ENCODE measurements around the gene FBXW10. TPM values are rescaled to one million over a fixed set of nuclear protein-coding genes. Genes with fewer than 3 reads are reported as not detected.
A peak's percentile ranks its signal among the peaks of the same experiment; 100 is the strongest.
"Not testable (repeated sequence)": the region's sequence is repeated elsewhere in the genome, so short reads cannot be mapped to it uniquely, and the experiment has no call there.

Gene FBXW10, protein sequence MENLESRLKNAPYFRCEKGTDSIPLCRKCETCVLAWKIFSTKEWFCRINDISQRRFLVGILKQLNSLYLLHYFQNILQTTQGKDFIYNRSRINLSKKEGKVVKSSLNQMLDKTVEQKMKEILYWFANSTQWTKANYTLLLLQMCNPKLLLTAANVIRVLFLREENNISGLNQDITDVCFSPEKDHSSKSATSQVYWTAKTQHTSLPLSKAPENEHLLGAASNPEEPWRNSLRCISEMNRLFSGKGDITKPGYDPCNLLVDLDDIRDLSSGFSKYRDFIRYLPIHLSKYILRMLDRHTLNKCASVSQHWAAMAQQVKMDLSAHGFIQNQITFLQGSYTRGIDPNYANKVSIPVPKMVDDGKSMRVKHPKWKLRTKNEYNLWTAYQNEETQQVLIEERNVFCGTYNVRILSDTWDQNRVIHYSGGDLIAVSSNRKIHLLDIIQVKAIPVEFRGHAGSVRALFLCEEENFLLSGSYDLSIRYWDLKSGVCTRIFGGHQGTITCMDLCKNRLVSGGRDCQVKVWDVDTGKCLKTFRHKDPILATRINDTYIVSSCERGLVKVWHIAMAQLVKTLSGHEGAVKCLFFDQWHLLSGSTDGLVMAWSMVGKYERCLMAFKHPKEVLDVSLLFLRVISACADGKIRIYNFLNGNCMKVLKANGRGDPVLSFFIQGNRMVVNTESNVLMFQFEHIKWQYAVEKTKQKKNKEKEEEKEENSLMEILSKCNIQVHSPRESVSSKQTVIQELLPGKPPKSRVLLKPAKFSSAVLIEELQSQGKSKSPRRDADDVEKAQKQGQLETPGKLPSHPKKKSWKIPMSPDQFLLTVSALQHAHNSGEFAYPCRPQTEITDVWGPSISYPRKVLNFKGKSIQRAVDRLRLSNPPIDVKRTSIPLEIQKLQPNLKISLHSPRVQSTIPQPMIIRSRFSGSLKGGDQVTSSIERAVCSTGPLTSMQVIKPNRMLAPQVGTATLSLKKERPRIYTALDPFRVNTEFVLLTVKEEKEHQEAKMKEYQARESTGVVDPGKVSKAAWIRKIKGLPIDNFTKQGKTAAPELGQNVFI
- under 1 TPM in 2 of 6 experiments, not detected in 4; 0.05 to 0.07 TPM for total RNA-seq (2021; fragmentation: NEBNext Ultra II Directional; extraction: Animal tissue kit (Norgen Biotek cat#: 25700))
- long read RNA-seq: 0 reads

DNA sequence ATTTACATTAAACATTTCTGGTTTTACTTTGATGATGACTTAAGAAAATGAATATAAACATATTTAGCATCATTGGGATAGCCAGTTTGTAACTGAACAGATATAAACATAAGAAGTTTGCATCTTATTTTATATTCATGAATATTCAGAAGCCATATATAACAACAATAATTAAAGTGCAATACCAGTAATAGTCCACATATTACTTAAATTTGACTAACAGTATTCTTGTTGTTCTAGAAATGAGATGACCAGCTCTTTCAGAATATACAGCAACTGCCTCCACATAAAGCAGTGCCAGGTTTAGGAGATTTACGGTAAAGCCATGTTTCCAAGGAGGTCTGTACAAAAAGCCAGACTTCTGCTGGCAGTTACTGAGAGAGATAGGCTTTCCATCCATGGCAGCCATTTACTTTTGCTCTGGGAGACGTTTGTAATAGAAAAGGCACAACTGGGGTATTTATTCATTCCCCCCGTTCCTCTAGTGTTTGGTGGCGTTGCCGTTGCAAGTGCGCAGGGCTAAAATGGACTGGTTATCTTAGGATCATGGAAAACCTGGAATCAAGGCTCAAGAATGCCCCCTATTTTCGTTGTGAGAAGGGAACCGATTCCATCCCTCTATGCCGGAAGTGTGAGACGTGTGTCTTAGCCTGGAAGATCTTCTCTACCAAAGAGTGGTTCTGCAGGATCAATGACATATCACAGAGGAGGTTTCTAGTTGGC is at the start of gene FBXW10:
FBXW10 (plus strand) TSS at position 356 of the 723 bp plus-strand sequence; CDS start at position 547, 191 bp downstream.
- Mint-ChIP-seq H3K27ac (peak within 1 kb of the TSS; percentile 31; the same call in 1 of the 2 replicates), H3K4me3 (peak within 1 kb of the TSS; percentile 69)
- H3K36me3 Mint-ChIP-seq (ENCODE audit: low read depth); H3K27me3 Mint-ChIP-seq (ENCODE audit: insufficient read depth); H3K9me3 Mint-ChIP-seq; H3K4me1 Mint-ChIP-seq (ENCODE audit: low read depth); DNase-seq: not testable (repeated sequence)

DNA sequence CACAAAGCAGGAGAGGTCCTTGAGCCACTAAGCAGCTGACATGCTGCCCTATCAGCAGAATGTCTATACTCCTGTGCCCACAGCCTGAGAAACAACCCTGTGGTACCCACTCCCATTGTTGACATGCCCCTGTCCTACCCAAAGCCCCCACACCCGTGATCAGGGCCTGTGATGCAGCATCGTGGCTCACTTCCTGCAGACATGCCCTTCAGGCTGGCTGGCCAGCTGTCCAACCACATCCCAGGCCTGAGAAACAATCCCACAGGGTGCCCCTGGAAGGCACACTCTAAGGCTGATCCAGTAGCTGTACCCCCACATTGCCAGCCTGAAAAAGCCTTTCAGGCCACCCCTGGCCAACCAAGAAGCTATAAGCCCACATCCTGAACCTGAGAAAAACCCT is 48.7 kb upstream of the FBXW10 start:
- H3K4me3 Mint-ChIP-seq; H3K27ac Mint-ChIP-seq; H3K27me3 Mint-ChIP-seq (ENCODE audit: insufficient read depth); H3K4me1 Mint-ChIP-seq (ENCODE audit: low read depth); DNase-seq; H3K9me3 Mint-ChIP-seq; H3K36me3 Mint-ChIP-seq (ENCODE audit: low read depth): not testable (repeated sequence)

DNA sequence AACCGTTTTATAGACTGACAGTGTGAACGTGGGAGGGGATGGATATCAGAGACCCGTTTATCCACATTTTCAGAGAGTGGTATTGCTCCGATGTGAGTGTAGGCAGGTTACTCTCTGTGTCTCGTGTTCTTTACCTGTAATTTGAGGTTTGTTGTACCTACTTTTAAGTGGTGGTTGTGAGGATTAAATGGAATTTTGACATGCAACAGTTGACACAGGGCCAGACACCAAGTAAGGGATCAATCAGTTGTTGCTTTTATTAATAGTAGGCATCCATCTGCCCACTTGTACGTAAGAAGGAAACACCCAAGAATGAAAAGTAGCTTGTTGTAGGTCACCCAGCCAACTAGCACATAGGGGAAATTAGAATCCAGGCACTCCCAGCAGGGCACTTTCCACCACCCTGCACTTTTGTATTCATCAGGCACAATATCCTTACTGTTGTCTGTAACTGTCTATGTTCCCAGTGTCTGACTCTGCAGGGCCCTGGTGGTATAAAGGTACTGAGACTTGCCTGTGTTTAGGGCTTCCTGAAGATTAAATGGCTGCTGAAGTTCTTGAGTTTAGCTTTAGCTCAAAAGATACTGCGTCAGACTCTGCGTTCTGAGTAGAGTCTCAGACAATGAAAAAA is 45.3 kb upstream of the FBXW10 start:
- peak overlapping the region; percentile 68 for H3K27ac Mint-ChIP-seq
- H3K4me1 Mint-ChIP-seq (ENCODE audit: low read depth); H3K36me3 Mint-ChIP-seq (ENCODE audit: low read depth); H3K27me3 Mint-ChIP-seq (ENCODE audit: insufficient read depth); H3K9me3 Mint-ChIP-seq; DNase-seq: not testable (repeated sequence)
- H3K4me3 Mint-ChIP-seq: peak overlapping the region; percentile 93

DNA sequence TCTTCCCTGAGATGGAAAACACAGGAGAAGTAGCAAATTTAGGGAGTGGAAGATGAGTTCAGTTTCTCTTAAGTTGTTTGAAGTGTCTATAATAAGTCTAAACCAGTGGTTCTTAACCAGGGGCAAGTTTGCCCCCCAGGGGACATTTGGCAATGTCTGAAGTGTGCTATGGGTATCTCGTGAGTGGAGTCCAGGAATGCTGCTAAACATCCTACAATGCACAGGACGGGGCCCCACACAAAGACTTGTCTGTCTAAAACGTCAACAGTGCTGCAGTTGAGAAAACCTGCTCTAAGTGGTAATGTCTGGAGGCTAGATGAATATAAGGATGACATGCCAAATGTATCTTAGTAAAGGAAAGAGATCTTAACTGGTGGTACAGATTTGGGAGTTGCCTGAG is 37.9 kb upstream of the FBXW10 start:
- not testable (repeated sequence) for H3K9me3 Mint-ChIP-seq; H3K27ac Mint-ChIP-seq; H3K4me1 Mint-ChIP-seq (ENCODE audit: low read depth); DNase-seq; H3K27me3 Mint-ChIP-seq (ENCODE audit: insufficient read depth); H3K36me3 Mint-ChIP-seq (ENCODE audit: low read depth); H3K4me3 Mint-ChIP-seq

DNA sequence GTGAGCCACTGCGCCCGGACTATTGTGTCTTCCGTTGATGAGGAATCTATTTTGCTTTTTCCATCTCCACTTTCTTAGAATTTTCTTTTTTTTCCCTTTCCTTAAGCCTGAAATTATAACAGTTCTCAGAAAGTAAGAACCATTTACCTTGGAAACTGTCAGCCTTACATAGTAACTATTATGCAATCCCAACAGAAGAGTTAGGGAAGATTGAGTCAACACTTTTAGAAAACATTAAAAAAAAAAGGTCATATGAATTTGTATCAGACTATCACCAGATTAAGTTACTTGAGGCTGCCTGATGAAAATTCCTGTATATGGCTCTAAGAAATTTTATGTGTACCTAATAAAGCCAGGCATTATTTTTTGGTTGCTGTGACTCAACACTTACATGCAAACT is 35.6 kb upstream of the FBXW10 start:
- not testable (repeated sequence) for H3K36me3 Mint-ChIP-seq (ENCODE audit: low read depth); H3K4me3 Mint-ChIP-seq; DNase-seq; H3K9me3 Mint-ChIP-seq; H3K27me3 Mint-ChIP-seq (ENCODE audit: insufficient read depth); H3K27ac Mint-ChIP-seq; H3K4me1 Mint-ChIP-seq (ENCODE audit: low read depth)

DNA sequence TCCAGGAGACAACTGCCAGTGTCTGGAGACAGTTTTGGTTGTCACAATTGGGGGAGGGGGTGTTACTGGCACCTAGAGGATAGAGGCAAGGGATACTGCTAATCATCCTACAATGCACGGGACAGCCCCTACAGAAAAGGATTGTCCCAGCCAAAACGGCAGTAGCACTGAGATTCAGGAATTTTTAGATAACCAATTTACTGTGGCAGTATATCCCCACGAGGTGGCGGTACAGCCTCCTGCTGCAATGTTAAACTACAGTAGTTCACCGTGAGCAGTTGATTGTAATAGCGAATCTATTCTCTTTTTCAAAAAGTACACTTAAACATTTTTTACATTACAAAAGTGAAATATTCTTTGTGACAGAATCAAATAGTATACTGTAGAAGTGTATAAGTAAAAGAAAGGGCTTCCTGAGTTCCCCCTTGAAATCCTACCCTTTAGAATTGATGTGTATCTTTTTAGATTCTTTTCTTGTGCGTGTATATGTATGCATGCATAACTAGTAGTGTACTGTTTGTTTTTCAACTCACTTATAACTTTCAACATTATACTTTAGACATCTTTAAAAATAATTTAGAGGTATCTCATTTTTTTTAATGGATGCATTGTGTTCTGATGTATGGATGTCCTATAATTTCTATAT is 31.4 kb upstream of the FBXW10 start:
- TF ChIP-seq, protein P1, sequence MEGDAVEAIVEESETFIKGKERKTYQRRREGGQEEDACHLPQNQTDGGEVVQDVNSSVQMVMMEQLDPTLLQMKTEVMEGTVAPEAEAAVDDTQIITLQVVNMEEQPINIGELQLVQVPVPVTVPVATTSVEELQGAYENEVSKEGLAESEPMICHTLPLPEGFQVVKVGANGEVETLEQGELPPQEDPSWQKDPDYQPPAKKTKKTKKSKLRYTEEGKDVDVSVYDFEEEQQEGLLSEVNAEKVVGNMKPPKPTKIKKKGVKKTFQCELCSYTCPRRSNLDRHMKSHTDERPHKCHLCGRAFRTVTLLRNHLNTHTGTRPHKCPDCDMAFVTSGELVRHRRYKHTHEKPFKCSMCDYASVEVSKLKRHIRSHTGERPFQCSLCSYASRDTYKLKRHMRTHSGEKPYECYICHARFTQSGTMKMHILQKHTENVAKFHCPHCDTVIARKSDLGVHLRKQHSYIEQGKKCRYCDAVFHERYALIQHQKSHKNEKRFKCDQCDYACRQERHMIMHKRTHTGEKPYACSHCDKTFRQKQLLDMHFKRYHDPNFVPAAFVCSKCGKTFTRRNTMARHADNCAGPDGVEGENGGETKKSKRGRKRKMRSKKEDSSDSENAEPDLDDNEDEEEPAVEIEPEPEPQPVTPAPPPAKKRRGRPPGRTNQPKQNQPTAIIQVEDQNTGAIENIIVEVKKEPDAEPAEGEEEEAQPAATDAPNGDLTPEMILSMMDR (IDR thresholded peaks at IDR 0.05): peak; percentile 80
- not testable (repeated sequence) for H3K27me3 Mint-ChIP-seq (ENCODE audit: insufficient read depth); H3K9me3 Mint-ChIP-seq; H3K4me1 Mint-ChIP-seq (ENCODE audit: low read depth); H3K36me3 Mint-ChIP-seq (ENCODE audit: low read depth); H3K4me3 Mint-ChIP-seq; H3K27ac Mint-ChIP-seq
- DNase-seq: peak; percentile 52

DNA sequence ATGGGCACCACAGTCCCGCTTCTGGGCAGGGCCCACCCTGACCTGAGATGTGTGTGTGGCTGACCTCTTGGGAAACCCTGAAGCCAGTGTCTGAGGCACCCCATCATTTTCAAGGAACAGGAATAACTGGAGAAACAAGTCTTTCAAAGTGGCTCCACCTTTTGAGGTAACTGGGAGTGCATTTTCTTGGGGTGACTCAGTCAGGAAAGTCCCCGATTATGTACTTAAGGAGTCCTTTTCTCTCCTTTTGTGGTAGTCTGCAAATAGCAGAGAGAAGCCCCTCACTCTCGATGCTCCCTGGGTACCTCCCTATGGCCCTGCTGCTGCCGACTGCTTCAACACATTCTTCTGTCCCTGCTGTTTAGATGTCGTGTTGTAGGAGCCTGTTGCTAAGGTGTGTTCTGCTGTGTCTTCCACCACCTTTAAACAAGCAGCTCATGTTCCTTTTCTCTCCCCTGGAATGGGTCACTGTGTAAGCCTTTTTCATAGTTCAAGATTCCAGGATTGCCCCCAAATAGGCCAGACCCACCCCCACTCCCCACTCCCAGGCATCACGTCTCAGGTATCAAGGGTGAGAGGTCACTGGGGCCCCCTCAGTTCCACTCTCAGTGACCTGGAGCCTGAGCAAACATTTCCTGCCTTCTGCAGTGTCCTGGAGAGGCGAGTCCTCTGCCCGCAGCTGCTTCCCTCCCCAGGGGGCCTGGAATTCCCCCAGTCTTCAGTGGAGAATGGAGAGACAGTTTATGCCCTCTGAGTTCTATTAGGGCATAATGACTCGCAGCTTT is 25.0 kb upstream of the FBXW10 start:
- peaks cover 33% of the 10 kb centered on the region for H3K4me1 Mint-ChIP-seq (ENCODE audit: low read depth)
- H3K27ac Mint-ChIP-seq: peak overlapping the region; percentile 66
- H3K36me3 Mint-ChIP-seq (ENCODE audit: low read depth); DNase-seq; H3K27me3 Mint-ChIP-seq (ENCODE audit: insufficient read depth); H3K9me3 Mint-ChIP-seq: not testable (repeated sequence)
- peak overlapping the region; percentile 4; the same call in 1 of the 2 replicates for H3K4me3 Mint-ChIP-seq

DNA sequence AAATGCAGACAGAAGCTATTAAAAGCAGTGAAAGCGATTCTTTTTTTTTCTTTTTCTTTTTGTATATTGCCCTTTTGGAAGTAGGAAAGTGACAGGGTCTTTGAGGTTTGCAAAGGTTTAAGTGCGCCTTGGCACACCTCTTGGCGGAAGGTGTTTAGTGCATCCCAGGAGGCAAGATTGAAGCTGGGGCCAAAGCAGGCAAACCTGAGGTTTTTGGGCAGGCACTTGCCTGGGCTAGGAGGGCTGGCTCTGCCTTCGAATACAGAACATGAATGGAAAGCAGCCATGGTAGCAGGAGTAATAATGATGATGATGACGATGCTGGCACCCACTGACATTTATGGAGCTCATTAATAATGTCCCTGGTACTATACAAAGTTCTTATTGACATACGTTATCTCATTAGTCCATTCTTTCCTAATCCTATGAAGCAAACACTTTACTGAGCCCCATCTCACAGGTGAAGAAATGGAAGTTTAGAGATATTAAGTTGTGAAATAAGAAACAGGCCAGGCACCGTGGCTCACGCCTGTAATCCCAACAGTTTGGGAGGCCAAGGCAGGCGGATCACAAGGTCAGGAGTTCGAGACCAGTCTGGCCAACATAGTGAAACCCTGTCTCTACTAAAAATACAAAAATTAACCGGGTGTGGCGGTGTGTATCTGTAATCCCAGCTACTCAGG is 24.3 kb upstream of the FBXW10 start:
- Mint-ChIP-seq H3K4me3 (peak overlapping the region; percentile 4; the same call in 1 of the 2 replicates), H3K4me1 (ENCODE audit: low read depth) (peaks cover 34% of the 10 kb centered on the region), H3K27ac (peak overlapping the region; percentile 66)
- DNase-seq; H3K27me3 Mint-ChIP-seq (ENCODE audit: insufficient read depth); H3K9me3 Mint-ChIP-seq; H3K36me3 Mint-ChIP-seq (ENCODE audit: low read depth): not testable (repeated sequence)

DNA sequence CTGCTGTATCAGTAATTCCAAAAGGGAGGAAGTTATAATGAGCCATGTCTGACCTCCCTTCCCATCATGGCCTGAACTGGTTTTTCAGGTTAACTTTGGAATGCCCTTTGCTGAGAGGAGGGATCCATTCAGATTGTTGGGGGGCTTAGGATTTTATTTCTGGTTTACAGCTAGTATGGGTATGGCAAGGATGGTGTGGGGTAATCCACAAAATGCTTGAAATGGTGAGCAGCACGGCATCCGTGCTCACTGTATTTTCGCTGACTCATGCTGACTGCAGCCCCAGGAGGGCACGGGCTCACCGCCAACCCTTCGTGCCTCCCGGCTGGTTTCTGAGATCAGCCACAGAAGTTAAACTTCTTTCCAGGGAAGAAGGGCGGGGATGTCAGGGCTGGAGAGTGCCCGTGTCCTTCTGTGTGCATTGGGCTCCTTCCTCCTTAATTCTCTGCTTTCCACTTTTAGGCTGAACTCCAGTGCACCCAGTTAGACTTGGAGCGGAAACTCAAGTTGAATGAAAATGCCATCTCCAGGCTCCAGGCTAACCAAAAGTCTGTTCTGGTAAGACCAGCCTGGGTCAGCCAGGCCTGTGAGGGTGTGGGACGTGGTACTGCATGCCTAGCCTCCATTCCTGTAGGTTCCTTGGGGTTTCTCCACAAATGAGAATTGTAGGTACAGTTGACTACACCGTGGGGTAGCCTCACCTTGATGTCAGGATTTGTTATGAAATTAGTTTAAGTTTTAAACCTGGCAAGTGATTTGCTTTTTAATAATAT is 21.9 kb upstream of the FBXW10 start:
- Mint-ChIP-seq H3K27ac (peak overlapping the region; percentile 98), H3K4me3 (peak overlapping the region; percentile 71), H3K4me1 (ENCODE audit: low read depth) (peaks cover 34% of the 10 kb centered on the region)
- DNase-seq; H3K27me3 Mint-ChIP-seq (ENCODE audit: insufficient read depth); H3K36me3 Mint-ChIP-seq (ENCODE audit: low read depth); H3K9me3 Mint-ChIP-seq: not testable (repeated sequence)

DNA sequence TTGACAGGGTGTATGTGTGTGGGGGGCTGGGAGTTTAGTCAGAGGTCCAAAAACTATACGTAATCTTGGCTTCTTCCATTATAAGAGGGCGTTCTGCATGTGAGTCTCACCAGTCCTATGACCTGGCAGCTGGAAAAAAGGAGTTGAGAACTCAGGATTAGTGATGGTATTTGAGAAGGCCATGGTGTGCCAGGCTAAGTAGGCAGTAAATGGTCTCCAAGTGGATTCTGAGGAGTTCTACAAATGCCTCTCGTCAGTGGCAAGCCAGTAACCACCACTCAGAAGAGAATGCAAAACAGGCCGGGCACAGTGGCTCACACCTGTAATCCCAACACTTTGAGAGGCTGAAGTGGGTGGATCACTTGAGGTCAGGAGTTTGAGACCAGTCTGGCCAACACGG is 21.2 kb upstream of the FBXW10 start:
- H3K4me1 Mint-ChIP-seq (ENCODE audit: low read depth): peaks cover 34% of the 10 kb centered on the region
- H3K9me3 Mint-ChIP-seq; H3K27me3 Mint-ChIP-seq (ENCODE audit: insufficient read depth); DNase-seq; H3K36me3 Mint-ChIP-seq (ENCODE audit: low read depth): not testable (repeated sequence)
- H3K27ac Mint-ChIP-seq: peak overlapping the region; percentile 70
- peak overlapping the region; percentile 54; the same call in 1 of the 2 replicates for H3K4me3 Mint-ChIP-seq
